WTC11 (cell line): ENCODE results near the gene SOX6. TPM values are rescaled to one million over a fixed set of nuclear protein-coding genes. Genes with fewer than 3 reads are reported as not detected.

ENCODE experiments used
- ATAC-seq: fragments of 200-7000 bp; cut with Tn5 transposase; 2 replicates; pipeline ENCODE4 v1.10.0; 2021; ENCODE audit warnings: mild to moderate bottlenecking, moderate library complexity
- CTCF ChIA-PET: fragments of 300-600 bp; sonication (Branson Sonifier 250); formaldehyde crosslinking; loops from one replicate; lab custom pipeline; 2021; ENCODE audit warnings: antibody characterized with exemption; lab: Charles Lee
- POLR2A ChIA-PET: fragments of 350-600 bp; sonication (Branson Sonifier 250); formaldehyde crosslinking; loops from one replicate; lab custom pipeline; 2021; ENCODE audit warnings: antibody characterized with exemption; lab: Charles Lee
- DNase-seq: peaks from one replicate; pipeline ENCODE4 v3.0.0; 2021; ENCODE audit warnings: low spot score
- H3K27ac Mint-ChIP-seq: 2 replicates; pipeline ENCODE4 v1.8.0; 2021; ENCODE audit warnings: mixed read lengths
- H3K27me3 Mint-ChIP-seq: 2 replicates; pipeline ENCODE4 v1.8.0; 2021; ENCODE audit warnings: low read depth, mild to moderate bottlenecking, moderate library complexity, mixed read lengths
- H3K36me3 Mint-ChIP-seq: 2 replicates; pipeline ENCODE4 v1.8.0; 2021; ENCODE audit warnings: mixed read lengths
- H3K4me1 Mint-ChIP-seq: 2 replicates; pipeline ENCODE4 v1.8.0; 2022; ENCODE audit warnings: mixed read lengths
- H3K4me3 Mint-ChIP-seq: 2 replicates; pipeline ENCODE4 v1.8.0; 2021; ENCODE audit warnings: mild to moderate bottlenecking, moderate library complexity, mixed read lengths
- H3K9me3 Mint-ChIP-seq: 2 replicates; pipeline ENCODE4 v1.8.0; 2021; ENCODE audit warnings: mixed read lengths
- ATF3 ChIP-seq: sonication (generic); formaldehyde crosslinking; conservative IDR thresholded peaks from 2 replicates; pipeline ENCODE4 v1.8.1; 2022; ENCODE audit warnings: mild to moderate bottlenecking, missing genetic modification reagents
- ESRRA ChIP-seq: sonication (generic); formaldehyde crosslinking; IDR thresholded peaks from 2 replicates; pipeline ENCODE4 v1.8.1; 2022; ENCODE audit warnings: mild to moderate bottlenecking, missing genetic modification reagents, borderline replicate concordance
- ETV6 ChIP-seq: sonication (generic); formaldehyde crosslinking; IDR thresholded peaks from 2 replicates; pipeline ENCODE4 v1.8.1; 2022; ENCODE audit warnings: mild to moderate bottlenecking, missing genetic modification reagents
- GRHL2 ChIP-seq: fragments of 250-450 bp; sonication (Bioruptor Pico); IDR thresholded peaks from 2 replicates; pipeline ENCODE4 v1.8.0; 2022; ENCODE audit warnings: mild to moderate bottlenecking, moderate library complexity; ENCODE audit not compliant: insufficient replicate concordance, severe bottlenecking
- GTF2I ChIP-seq: fragments of 250-450 bp; sonication (Bioruptor Pico); conservative IDR thresholded peaks from 2 replicates; pipeline ENCODE4 v1.4.0; 2021; ENCODE audit warnings: mild to moderate bottlenecking
- IRF1 ChIP-seq: sonication (generic); formaldehyde crosslinking; IDR thresholded peaks from 2 replicates; pipeline ENCODE4 v1.8.0; 2023; ENCODE audit warnings: missing genetic modification reagents
- IRF2 ChIP-seq: sonication (generic); formaldehyde crosslinking; IDR thresholded peaks from 2 replicates; pipeline ENCODE4 v1.8.0; 2022; ENCODE audit warnings: low read depth, missing genetic modification reagents, borderline replicate concordance
- MAX ChIP-seq: sonication (generic); formaldehyde crosslinking; IDR thresholded peaks from 2 replicates; pipeline ENCODE4 v1.8.0; 2022; ENCODE audit warnings: mild to moderate bottlenecking, missing genetic modification reagents
- OVOL2 ChIP-seq: fragments of 250-450 bp; sonication (Bioruptor Pico); IDR thresholded peaks from 2 replicates; pipeline ENCODE4 v1.9.0; 2021; ENCODE audit warnings: mild to moderate bottlenecking, borderline replicate concordance
- RELA ChIP-seq: sonication (generic); formaldehyde crosslinking; IDR thresholded peaks from 2 replicates; pipeline ENCODE4 v1.8.1; 2022; ENCODE audit warnings: missing genetic modification reagents, mild to moderate bottlenecking, borderline replicate concordance
- SOX15 ChIP-seq: fragments of 250-450 bp; sonication (Bioruptor Pico); IDR thresholded peaks from 2 replicates; pipeline ENCODE4 v1.9.0; 2021; ENCODE audit warnings: mild to moderate bottlenecking
- SP1 ChIP-seq: sonication (generic); formaldehyde crosslinking; conservative IDR thresholded peaks from 2 replicates; pipeline ENCODE4 v1.8.1; 2022; ENCODE audit warnings: missing genetic modification reagents
- TEAD1 ChIP-seq: sonication (generic); formaldehyde crosslinking; IDR thresholded peaks from 2 replicates; pipeline ENCODE4 v1.8.0; 2022; ENCODE audit warnings: mild to moderate bottlenecking, missing genetic modification reagents
- ZNF138 ChIP-seq: sonication (generic); formaldehyde crosslinking; conservative IDR thresholded peaks from 2 replicates; pipeline ENCODE4 v1.8.1; 2022; ENCODE audit warnings: mild to moderate bottlenecking, moderate library complexity, missing genetic modification reagents
- ZNF219 ChIP-seq: sonication (generic); formaldehyde crosslinking; IDR thresholded peaks from 2 replicates; pipeline ENCODE4 v1.8.0; 2023; ENCODE audit warnings: missing genetic modification reagents, mild to moderate bottlenecking, borderline replicate concordance
- ZNF281 ChIP-seq: sonication (generic); formaldehyde crosslinking; IDR thresholded peaks from 2 replicates; pipeline ENCODE4 v1.8.0; 2023; ENCODE audit warnings: mild to moderate bottlenecking, missing genetic modification reagents
- ZNF416 ChIP-seq: fragments of 250-450 bp; sonication (Bioruptor Pico); IDR thresholded peaks from 2 replicates; pipeline ENCODE4 v1.9.0; 2021; ENCODE audit warnings: mild to moderate bottlenecking, inconsistent platforms
- ZNF512 ChIP-seq: sonication (generic); formaldehyde crosslinking; IDR thresholded peaks from 2 replicates; pipeline ENCODE4 v1.8.1; 2022; ENCODE audit warnings: missing genetic modification reagents, borderline replicate concordance
- ZNF532 ChIP-seq: fragments of 250-450 bp; sonication (Bioruptor Pico); IDR thresholded peaks from 2 replicates; pipeline ENCODE4 v1.9.0; 2021; ENCODE audit warnings: mild to moderate bottlenecking, borderline replicate concordance
- total RNA-seq: library from RNA; stranded (reverse); gene quantifications from 3 replicates; pipeline ENCODE4 v1.2.3, GENCODE V29; 2021

SOX6 gene
- total RNA-seq, 1 experiment from 2014 or later, result 0.13 TPM

GRCh38 chr11:16278273-16278672 is 78.1 kb downstream of the SOX6 start:
- Mint-ChIP-seq H3K27ac (no peak overlapping the region), H3K9me3 (no peaks in the 10 kb centered on the region), H3K4me3 (no peak overlapping the region), H3K4me1 (peaks cover 11% of the 10 kb centered on the region), H3K27me3 (no peaks in the 10 kb centered on the region), H3K36me3 (no peaks in the 10 kb centered on the region)
- ATAC-seq (no peak), DNase-seq (no peak)
- ChIA-PET POLR2A (no interaction called here), CTCF (no interaction called here)
- no peak for TF ChIP-seq IRF1 (CRISPR knock-in tag)
- no peak for TF ChIP-seq ZNF138 (CRISPR knock-in tag)
- no peak for TF ChIP-seq ETV6

- no peak overlapping the region for H3K27ac Mint-ChIP-seq
- DNase-seq (no peak), ATAC-seq (no peak)
- ChIA-PET POLR2A (no interaction called here), CTCF (no interaction called here)
- no peaks in the 10 kb centered on the region for H3K36me3 Mint-ChIP-seq
- peaks cover 11% of the 10 kb centered on the region for H3K4me1 Mint-ChIP-seq
- no peaks in the 10 kb centered on the region for H3K27me3 Mint-ChIP-seq
- TF ChIP-seq RELA, result no peak
- TF ChIP-seq GRHL2 (CRISPR knock-in tag), result no peak
- TF ChIP-seq ZNF219 (CRISPR knock-in tag), result no peak
- no peak for TF ChIP-seq ZNF512
- no peak for TF ChIP-seq ESRRA
- no peak for TF ChIP-seq IRF2 (CRISPR knock-in tag)
- TF ChIP-seq MAX (CRISPR knock-in tag), result no peak
- TF ChIP-seq ATF3 (CRISPR knock-in tag), result no peak
- TF ChIP-seq ZNF416 (CRISPR knock-in tag), result no peak
- TF ChIP-seq TEAD1 (CRISPR knock-in tag), result no peak
- no peak for TF ChIP-seq ZNF138 (CRISPR knock-in tag)
- TF ChIP-seq ZNF281 (CRISPR knock-in tag), result no peak
- no peak for TF ChIP-seq OVOL2 (CRISPR knock-in tag)
- no peak for TF ChIP-seq SOX15 (CRISPR knock-in tag)
- no peak for TF ChIP-seq SP1 (CRISPR knock-in tag)
- no peak for TF ChIP-seq GTF2I
- no peak for TF ChIP-seq ZNF532 (CRISPR knock-in tag)
- H3K9me3 Mint-ChIP-seq, result no peaks in the 10 kb centered on the region
- no peak overlapping the region for H3K4me3 Mint-ChIP-seq
These were observed 80.1 kb downstream of the SOX6 start for GRCh38 chr11:16276251-16276650.
